ENCODE measurements around the gene CREBBP.

- TF ChIP-seq CTCF (IDR thresholded peaks at IDR 0.05; ENCODE audit: extremely low read depth in 1 of 2, insufficient read depth in 1 of 2, low read depth in 1 of 2, low read length in 2 of 2) (no peak), EZH2 (IDR thresholded peaks at IDR 0.05; ENCODE audit: borderline replicate concordance, low read depth, low read length, severe bottlenecking) (no peak), POLR2A (IDR thresholded peaks at IDR 0.05; ENCODE audit: low read depth, low read length) (no peak)
- TF ChIP-seq, protein P1, sequence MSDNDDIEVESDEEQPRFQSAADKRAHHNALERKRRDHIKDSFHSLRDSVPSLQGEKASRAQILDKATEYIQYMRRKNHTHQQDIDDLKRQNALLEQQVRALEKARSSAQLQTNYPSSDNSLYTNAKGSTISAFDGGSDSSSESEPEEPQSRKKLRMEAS (IDR thresholded peaks at IDR 0.05; ENCODE audit: insufficient read depth, insufficient read length), result no peak
These were observed 132.2 kb downstream of the CREBBP start for GRCh38 chr16:3748307-3748706.

All from endothelial cell of umbilical vein (primary cell).